HG03521 (cell line): ENCODE data around the gene IFT22.
"Not testable (repeated sequence)": the region's sequence is repeated elsewhere in the genome, so short reads cannot be mapped to it uniquely, and the experiment has no call there.

Experiments used
- ATAC-seq: cut with Tn5 transposase; IDR thresholded peaks from one replicate; pipeline ENCODE4 v1.9.1; 2021; ENCODE audit warnings: mild to moderate bottlenecking, moderate library complexity; ENCODE audit not compliant: unreplicated experiment

The IFT22 gene

DNA sequence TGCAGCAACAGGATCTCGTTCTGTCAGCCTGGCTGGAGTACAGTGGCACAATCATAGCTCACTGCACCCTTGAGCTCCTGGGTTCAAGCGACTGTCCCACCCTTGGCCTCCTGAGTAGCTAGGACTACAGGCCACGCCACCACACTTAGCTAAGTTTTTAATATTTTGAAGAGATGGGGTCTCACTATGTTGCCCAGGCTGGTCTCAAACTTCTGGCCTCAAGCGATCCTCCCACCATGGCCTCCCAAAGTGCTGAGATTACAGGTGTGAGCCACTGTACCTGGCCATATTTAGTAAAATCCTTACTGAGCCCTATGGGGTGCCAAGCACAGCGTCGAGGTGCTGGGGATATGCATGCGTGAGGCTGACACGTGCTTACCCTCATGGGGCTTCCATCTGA is 40.7 kb downstream of the IFT22 start:
- ATAC-seq: not testable (repeated sequence)

DNA sequence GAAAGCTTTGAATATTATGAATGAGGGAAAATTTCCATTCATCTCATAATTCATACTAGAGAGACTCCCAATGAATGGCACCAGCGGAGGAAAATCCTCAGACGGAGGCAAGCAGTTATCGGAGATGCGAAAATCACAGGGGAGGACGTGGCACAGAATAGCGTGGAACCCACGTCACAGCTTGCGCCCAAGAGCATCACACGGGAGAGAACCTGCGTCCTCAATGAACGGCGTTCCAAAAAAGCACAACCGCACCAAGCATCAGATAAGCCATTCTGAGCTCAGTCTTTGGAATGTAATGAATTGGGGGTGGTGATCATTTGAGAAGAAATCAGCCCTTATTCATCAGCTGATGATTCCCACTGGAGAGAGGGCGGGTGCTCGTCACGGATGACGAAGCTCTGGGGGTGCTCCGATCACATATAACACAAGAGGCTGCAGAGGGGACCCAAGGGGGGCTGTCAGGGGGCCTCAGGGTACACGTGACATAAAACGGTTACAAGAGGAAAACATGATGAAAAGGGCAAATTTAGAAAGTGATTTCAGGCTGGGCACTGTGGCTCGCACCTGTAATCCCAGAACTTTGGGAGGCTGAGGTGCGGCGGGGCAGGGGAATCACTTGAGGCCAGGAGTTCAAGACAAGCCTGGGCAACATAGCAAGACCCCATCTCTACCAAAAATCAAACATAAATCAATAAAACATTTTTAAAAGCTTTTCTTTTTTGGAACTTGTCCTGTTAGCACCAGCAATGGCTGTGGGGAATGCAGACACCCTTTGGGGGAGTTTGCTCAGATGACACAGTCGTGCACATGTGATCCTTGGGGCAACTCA is 42.9 kb downstream of the IFT22 start:
- no peak for ATAC-seq

DNA sequence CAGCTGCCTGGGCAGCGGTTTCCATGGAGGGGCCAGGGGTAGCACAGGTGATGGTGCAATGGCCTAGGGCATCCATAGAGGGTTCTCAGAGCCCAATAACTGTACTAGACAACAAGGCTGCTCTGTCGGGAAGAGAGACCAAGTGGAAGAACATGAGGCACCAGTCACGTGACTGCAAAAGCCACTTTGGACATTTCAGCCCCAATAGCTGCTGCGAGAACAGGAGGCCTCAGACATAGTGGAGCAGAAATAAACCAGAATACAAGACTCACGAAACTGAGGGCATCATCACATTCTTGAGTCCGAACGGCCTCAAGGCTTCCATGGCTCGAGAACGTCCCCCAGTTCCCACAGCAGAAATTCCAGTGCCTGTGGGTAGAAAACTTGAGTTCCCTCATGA is 44.5 kb downstream of the IFT22 start:
- ATAC-seq: no peak

DNA sequence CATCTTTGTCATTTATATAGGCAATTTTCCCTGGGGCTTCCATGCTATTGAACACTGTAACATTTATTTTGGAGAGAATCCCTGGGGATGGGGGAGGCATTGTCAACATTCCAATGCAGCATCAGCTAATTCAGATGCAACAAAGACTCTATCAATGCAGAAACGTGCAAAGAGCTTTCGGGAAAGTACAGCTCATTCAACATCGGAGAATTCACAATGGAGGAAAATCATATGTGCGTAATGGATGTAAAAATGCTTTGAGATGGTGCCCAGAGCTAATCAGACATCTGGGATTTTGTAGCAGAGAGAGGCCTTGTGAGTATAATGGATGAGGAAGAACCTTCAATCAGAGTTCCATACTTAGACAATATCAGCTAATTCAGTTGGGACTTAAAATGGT is 48.4 kb downstream of the IFT22 start:
- ATAC-seq: no peak

DNA sequence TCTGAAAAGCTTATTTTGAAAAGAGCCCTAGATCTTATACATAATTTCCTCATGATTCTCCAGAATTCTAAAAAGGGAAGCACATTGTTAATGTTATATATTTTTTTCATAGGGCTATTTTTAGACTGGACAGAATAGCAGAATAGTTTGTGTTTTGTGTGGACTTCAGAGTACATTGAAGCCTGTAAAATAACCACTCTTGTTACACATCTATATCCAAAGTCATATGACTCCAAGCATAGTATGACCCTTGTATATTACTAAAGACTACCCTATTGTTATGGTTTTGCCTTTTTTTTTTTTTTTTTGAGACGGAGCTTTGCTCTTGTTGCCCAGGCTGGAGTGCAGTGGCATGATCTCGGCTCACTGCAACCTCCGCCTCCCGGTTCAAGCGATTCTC is 50.6 kb downstream of the IFT22 start:
- ATAC-seq: no peak

DNA sequence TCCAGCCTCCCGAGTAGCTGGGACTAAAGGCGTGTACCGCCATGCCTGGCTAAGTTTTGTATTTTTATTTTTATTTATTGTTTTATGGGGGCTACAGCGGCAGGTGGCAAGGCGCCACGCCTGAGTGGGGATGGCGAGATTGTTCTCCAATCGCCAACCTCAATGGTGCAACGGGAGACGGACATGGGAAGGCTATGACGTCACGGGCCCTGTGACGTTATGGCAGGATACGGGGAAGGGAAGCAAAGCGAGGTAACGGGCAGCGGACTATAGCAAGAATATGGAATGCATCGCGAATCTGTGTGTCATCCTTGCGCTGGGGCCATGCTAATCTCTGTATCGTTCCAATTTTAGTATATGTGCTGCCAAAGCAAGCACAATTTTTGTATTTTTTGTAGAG is 51.9 kb downstream of the IFT22 start:
- ATAC-seq: no peak

DNA sequence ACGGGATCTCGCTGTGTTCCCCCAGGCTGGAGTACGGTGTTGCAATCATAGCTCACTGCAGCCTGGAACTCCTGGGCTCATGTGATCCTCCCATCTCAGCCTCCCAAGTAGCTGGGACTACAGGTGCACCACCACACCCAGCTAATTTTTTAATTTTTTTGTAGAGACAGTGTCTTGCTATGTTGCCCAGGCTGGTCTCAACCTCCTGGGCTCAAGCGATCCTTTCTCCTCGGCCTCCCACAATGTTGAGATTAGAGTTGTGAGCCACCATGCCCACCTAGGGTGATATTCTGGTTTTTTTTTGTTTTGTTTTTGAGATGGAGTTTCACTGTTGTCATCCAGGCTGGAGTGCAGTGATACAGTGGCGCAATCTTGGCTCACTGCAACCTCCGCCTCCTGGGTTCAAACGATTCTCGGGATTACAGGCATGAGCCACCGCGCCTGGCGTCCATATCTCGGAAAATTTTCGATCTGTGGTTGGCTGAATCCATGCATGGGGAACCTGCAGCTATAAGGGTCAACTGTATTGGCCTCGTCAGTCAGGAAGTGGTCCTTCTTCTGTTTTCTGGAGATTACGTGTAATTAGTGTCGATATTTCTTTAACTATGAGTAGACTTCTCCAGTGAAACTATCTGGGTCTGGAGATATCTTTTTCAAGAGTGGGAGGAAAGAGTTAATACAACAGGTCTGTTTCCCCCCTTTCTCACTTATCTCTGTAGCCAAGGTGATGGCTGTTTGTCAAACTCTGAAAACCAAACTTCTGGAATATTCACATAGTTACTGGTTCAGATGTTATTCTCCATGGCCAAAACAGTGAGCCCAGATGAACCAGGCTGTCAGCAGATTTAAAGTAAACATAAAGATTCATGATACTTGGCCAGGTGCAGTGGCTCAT is 55.7 kb downstream of the IFT22 start:
- no peak for ATAC-seq

DNA sequence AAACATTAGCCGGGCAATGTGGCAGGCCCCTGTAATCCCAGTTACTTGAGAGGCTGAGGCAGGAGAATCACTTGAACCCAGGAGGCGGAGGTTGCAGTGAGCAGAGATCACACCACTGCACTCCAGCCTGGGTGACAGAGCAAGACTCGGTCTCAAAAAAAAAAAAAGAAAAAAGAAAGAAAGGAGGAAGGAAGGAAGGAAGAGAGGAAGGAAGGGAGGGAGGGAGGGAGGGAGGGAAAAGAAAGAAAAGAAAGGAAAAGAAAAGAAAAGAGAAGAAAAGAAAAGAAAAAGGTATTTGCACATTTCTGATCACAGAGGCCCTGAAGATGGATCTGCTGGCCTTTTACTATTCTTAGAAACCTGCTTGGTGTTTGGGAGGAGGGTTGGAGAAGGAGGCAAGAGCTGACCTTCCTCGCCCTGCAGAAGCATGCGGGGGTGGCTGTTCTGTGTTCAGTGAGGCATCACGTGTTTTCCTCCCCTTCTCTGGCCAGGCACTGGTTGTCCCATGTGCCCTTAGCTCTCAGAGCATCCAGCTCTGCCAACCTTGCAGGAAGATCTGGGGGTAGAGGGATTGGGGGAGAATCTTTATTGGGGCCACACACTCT is 57.4 kb downstream of the IFT22 start:
- not testable (repeated sequence) for ATAC-seq
